Brain pericyte (primary cell): ENCODE measurements around the gene SEC61B.

ENCODE experiments used
- DNase-seq: peaks from one replicate; pipeline ENCODE4 v3.0.0-alpha.2; 2012; ENCODE audit warnings: low read depth, low spot score

The SEC61B gene

GRCh38 chr9:99272836-99273235, 50.8 kb downstream of the SEC61B start:
- no peak for DNase-seq

- no peak for DNase-seq
These were observed 51.9 kb downstream of the SEC61B start for GRCh38 chr9:99274016-99274415.

- no peak for DNase-seq
These were observed 52.4 kb downstream of the SEC61B start for GRCh38 chr9:99274495-99274894.
